GM18505 (cell line): ENCODE measurements around the gene GMPPA.

Experiments
- ATAC-seq: cut with Tn5 transposase; IDR thresholded peaks from one replicate; pipeline ENCODE4 v1.9.1; 2021; ENCODE audit not compliant: unreplicated experiment
- POLR2A ChIP-seq: IDR thresholded peaks from 4 replicates; pipeline ENCODE4 v1.6.1; 2011; ENCODE audit warnings: borderline replicate concordance; ENCODE audit not compliant: insufficient read depth, insufficient read length; ENCODE audit errors: extremely low read depth

GMPPA gene

GRCh38 chr2:219496825-219497494, 1.7 kb upstream of the GMPPA start:
- ATAC-seq, result no peak
- TF ChIP-seq POLR2A, result no peak

- no peak for TF ChIP-seq POLR2A
- no peak for ATAC-seq
Measured at GRCh38 chr2:219497495-219498279, 1.0 kb upstream of the GMPPA start.

- ATAC-seq, result no peak
Measured at GRCh38 chr2:219499058-219499307, 292 bp downstream of the GMPPA start.

GRCh38 chr2:219499555-219499954, 864 bp downstream of the GMPPA start:
- ATAC-seq, result no peak

More at GRCh38 chr2:219499058-219499307, 292 bp downstream of the GMPPA start:
- no peak for TF ChIP-seq POLR2A

GRCh38 chr2:219500135-219500534, 1.4 kb downstream of the GMPPA start:
- TF ChIP-seq POLR2A, result no peak
- ATAC-seq, result no peak

More at GRCh38 chr2:219499555-219499954, 864 bp downstream of the GMPPA start:
- no peak for TF ChIP-seq POLR2A

GRCh38 chr2:219501849-219502248, 3.2 kb downstream of the GMPPA start:
- no peak for ATAC-seq
- no peak for TF ChIP-seq POLR2A

GRCh38 chr2:219502618-219503017, 3.9 kb downstream of the GMPPA start:
- no peak for TF ChIP-seq POLR2A

GRCh38 chr2:219505585-219505984, 6.9 kb downstream of the GMPPA start:
- no peak for ATAC-seq

More at GRCh38 chr2:219502618-219503017, 3.9 kb downstream of the GMPPA start:
- ATAC-seq, result no peak

GRCh38 chr2:219506153-219506801, 7.6 kb downstream of the GMPPA start:
- ATAC-seq, result no peak
- TF ChIP-seq POLR2A, result no peak

More at GRCh38 chr2:219505585-219505984, 6.9 kb downstream of the GMPPA start:
- TF ChIP-seq POLR2A, result no peak

- no peak for TF ChIP-seq POLR2A
- no peak for ATAC-seq
Measured at GRCh38 chr2:219506802-219507526, 8.3 kb downstream of the GMPPA start.

GRCh38 chr2:219507581-219508443, 9.1 kb downstream of the GMPPA start:
- ATAC-seq, result no peak
- TF ChIP-seq POLR2A, result no peak

GRCh38 chr2:219508444-219508734, 9.7 kb downstream of the GMPPA start:
- no peak for TF ChIP-seq POLR2A
- ATAC-seq, result no peak
